ENCODE results near the gene SYNE1.

Gene SYNE1

GRCh38 chr6:152420696-152421095 is 216.5 kb downstream of the SYNE1 start:
- no peak for DNase-seq (ENCODE audit: low spot score)

- DNase-seq (ENCODE audit: low spot score) = no peak
These were observed 218.6 kb downstream of the SYNE1 start for GRCh38 chr6:152418551-152418950.

DNA sequence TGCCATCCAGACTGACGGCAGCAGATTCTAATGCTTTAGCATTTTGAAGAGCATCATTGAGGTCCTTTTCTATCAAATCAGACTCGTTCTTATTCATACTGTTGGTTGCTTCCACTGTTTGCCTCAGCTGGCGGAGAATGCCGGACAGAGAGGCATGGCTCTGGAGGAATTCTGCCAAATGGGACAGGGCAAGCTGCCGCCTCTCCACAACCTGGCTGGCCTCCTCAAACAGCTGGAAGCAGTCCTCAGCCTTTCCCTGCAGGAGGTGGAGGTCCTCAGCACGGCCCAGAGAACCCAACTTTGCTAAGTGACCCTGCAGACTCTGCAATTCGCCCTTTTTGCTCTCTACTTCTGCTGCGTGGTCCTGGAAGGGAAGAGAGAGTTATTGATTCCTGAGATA is 220.5 kb downstream of the SYNE1 start:
- no peak for DNase-seq (ENCODE audit: low spot score)

DNA sequence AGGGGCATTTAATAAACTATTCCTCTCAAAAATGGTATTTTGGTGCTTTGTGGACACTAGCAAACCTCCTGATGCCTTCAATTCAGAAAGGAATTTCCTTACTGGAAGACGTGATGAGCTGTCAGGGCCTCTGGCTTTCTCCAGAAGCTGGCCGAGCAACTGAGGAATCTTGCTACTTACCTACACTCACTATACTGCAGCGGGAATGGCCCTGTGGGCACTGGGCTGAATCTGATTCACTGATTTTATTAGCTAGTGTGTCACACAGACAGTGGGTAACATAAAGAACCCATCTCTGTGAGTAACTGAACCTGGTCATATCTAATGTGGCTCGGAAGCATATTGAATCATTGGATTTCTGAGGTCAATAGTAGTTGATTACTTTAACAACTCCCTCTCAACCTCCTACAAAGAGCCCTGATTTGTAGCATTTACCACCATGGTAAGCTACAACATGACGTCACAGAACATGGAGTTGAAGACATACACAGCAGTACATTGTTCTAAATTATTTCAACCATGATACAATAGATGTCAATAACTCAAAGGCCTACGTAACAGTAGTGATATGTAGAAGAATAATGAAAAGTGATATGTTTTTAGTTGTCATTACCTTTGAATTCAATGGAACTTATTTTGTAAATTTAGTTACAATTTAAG is 232.1 kb downstream of the SYNE1 start:
- DNase-seq (ENCODE audit: low spot score) = no peak

DNA sequence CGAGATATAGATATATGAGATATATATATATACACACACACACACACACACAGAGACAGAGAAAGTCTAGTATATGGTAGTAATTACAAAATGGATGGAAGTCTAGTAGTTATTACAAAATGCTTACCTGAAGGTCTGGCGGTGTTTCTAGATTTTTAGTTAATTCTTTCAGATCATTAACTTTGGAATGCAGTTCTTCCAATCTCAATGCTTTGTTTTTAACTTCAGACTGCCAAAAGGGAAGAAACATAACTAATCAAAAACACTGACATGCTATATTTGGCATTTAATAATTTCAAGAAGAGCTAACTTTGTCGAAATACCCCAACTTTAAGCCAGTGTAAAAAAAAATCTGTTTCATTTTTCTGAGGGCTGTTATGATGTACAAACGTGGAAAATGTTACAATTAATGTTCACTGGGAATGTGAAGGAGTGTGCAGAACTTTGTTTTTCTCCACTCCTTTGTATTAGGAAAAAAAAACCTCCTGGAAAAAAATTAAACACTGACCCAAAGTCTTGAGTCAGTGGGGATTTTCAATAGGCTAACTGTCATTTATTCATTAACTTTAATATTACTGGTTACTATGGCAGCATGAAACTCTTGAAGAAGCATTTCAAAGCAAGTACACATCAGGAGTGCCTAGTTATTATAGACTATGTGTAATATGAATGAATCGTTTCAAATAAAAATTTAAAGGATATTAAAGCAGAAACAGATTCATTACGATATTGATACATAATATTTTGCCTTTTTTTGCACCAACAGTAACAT is 232.9 kb downstream of the SYNE1 start:
- DNase-seq (ENCODE audit: low spot score) = no peak

GRCh38 chr6:152402791-152403190 is 234.4 kb downstream of the SYNE1 start:
- no peak for DNase-seq (ENCODE audit: low spot score)

DNA sequence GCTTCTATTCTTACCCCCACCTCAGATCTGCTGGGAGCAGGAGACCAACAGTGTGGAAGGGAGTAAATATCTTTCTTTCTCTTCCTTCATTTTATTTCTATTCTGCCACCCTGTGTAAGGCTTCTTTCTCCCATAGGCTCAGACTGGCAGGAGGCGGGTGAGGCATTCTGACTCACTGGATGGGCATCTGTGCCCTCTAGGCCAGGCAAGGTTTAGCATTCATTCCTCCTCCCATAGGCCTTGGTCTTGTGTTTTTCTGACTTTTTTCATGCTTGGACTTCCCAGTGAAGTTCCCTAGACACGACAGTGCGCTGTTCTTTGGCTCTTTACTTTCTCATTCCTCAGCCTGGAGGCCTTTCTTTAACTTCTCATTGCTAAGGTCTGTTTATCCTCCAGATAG is 235.2 kb downstream of the SYNE1 start:
- no peak for DNase-seq (ENCODE audit: low spot score)

- no peak for DNase-seq (ENCODE audit: low spot score)
These were observed 237.8 kb downstream of the SYNE1 start for GRCh38 chr6:152399399-152399798.

GRCh38 chr6:152398993-152399392 is 238.2 kb downstream of the SYNE1 start:
- DNase-seq (ENCODE audit: low spot score) = no peak

DNA sequence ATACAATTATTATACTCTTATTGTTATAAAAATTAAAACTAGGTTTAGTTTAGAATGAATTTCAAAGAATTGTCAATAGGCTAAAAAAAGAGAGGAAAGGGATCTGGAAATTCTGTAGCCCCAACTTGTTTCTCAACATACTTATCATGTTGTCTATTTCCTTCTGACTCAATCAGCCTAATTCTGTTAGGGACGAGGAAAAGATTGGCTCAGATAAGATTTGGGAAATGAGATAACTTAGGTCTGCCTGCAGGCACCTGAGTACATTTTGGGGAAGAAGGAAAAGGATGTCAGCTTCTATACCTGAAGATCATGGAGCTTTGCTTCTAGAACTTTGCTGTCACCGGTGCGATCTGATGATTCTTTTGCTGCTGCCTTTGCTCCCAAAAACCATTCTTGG is 238.8 kb downstream of the SYNE1 start:
- no peak for DNase-seq (ENCODE audit: low spot score)

DNA sequence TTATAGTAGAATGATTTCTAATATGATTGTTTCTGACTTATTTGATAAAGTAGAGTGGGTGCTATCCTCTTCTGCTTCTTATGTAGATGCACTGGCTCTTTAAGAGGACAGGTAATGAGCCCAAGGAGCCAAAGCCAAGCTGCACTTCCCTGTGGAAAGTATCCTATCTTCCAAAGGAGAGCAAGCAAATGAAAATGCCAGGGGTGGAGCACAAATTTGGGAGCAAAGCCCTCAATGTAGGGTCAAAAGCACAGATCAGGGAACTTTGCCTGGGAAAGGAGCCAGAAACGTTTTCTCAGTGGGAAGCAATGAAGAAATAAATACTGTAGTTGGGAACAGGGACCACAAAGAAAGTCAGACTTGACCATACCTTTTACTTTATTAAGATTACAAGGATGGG is 242.9 kb downstream of the SYNE1 start:
- no peak for DNase-seq (ENCODE audit: low spot score)

DNA sequence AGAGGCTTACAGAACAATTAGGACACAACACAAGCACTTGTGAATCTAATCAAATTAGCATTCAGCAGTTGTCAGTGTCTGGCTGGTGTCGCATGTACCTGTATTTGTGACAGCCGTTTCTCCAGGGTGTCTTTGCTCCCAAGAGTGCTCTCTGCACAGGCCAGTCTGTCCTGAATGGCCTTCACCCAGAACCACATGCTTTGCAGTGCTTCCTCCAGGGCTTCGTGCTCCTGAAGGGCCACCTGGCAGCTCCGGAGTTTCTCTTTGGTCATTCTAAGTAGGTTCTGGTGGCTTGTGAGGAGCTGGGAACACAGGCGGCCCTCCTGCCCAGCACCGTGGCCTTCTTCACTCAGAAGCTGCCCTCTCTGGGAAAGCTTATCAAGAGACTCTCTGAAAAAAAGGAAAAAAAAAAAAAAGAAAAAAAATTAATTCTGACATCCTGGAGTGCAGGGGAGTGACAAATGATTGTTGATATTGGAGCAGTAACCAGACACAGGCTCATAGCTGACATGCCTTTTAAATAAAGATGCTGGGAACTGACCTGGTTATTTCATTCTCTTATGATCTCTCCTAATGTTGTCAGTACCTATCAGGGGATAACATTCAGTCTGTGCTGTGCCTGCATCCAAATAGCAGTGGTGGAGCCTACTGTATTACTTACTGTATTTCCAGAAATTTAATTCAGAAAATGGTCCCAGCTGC is 245.8 kb downstream of the SYNE1 start:
- no peak for DNase-seq (ENCODE audit: low spot score)

DNA sequence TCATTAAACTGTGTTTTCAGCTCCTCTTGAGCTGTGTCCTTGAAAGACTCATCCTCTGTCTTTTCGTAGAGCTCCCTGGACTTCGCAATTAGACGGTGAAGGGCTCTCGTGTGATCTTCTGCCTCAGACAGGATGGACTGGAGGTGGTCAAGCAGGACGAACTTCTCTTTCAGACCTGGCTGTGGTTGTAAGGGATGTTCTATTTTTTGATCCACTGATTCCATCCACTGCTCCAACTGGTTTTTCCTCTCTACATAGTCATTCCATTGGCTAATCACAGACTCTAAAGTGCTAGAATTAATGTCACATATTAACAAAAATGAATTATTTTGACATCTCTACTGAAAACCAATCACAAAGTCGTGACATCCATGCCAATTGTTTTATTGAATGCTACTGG is 250.1 kb downstream of the SYNE1 start:
- DNase-seq (ENCODE audit: low spot score) = no peak

DNA sequence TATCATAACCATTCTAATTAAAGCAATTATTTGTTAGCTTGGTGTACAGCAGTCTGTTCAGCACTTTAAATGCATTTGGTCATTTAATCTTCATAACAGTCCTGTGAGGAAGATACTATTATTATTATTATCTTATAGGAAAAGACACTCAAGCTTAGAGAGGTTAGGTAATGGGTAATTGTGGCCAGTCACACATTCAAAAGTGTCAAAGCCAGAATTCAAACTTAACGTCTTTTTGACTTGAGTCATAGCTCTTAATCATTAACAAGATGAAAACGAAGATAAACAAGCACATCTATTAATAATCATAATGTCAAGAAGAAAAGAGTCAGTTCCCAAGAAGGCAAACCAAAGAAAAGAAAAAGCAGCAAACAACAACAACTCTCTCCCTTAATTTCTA is 251.0 kb downstream of the SYNE1 start:
- no peak for DNase-seq (ENCODE audit: low spot score)

- no peak for DNase-seq (ENCODE audit: low spot score)
These were observed 255.9 kb downstream of the SYNE1 start for GRCh38 chr6:152380993-152381898.

GRCh38 chr6:152380351-152380767 is 256.8 kb downstream of the SYNE1 start:
- no peak for DNase-seq (ENCODE audit: low spot score)

DNA sequence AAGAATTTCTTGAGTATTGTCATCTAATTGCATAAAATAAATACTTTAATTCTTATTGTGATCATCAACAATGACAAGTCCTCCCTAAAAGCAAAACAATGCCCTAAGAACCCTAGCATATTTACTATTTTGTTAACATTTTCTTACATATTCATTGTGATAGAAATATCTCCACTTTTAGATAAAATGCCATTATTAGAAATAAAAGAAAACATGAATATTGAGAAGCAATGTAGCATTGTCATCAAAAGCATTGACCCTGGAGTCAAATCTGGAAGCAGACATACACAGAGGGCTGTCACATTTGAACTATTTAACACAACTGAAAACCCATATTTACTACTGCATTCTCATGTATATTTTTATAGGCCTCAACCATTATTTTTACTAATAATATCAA is 257.7 kb downstream of the SYNE1 start:
- no peak for DNase-seq (ENCODE audit: low spot score)

GRCh38 chr6:152378169-152378568 is 259.0 kb downstream of the SYNE1 start:
- DNase-seq (ENCODE audit: low spot score) = no peak

DNA sequence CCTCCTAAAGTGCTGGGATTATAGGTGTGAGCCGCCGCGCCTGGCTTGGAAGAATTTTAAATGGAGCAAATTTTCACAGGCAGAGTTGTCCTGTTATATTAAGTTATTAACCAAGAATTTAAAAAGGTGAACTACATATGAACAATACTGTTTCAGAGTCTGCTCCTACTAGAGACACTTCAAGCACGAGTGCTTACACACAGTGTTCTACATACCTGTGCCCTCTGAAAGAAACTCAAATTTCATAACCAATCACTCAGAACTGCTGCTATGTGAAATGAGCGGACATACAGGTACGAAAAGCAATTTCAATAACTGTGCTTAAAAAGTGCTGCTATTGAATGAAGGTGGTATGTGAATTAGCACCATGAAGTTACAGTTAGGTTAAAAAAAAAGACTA is 262.0 kb downstream of the SYNE1 start:
- DNase-seq (ENCODE audit: low spot score) = no peak

- no peak for DNase-seq (ENCODE audit: low spot score)
These were observed 264.2 kb downstream of the SYNE1 start for GRCh38 chr6:152372945-152373344.

- no peak for DNase-seq (ENCODE audit: low spot score)
These were observed 265.4 kb downstream of the SYNE1 start for GRCh38 chr6:152371775-152372174.

Data from CD4-positive, alpha-beta T cell treated with Interleukin-6 at 100 ng/mL for 8 hours (primary cell).